Chondrocyte (in vitro differentiated cells): ENCODE measurements around the gene ZSCAN1. TPM values are rescaled to one million over a fixed set of nuclear protein-coding genes. Genes with fewer than 3 reads are reported as not detected.

ENCODE experiments used
- DNase-seq: peaks from one replicate; pipeline ENCODE4 v3.0.0; 2021; ENCODE audit warnings: mixed read lengths, low spot score
- H3K27ac Mint-ChIP-seq: one replicate; pipeline ENCODE4 v1.8.0; 2021; ENCODE audit warnings: mild to moderate bottlenecking, moderate library complexity, mixed read lengths; ENCODE audit not compliant: unreplicated experiment
- H3K27me3 Mint-ChIP-seq: 2 replicates; pipeline ENCODE4 v1.8.0; 2021; ENCODE audit warnings: low read depth, mixed read lengths
- H3K36me3 Mint-ChIP-seq: 2 replicates; pipeline ENCODE4 v1.8.0; 2021; ENCODE audit warnings: low read depth, mixed read lengths
- H3K4me1 Mint-ChIP-seq: 2 replicates; pipeline ENCODE4 v1.8.0; 2021; ENCODE audit warnings: low read depth, mild to moderate bottlenecking, mixed read lengths
- H3K4me3 Mint-ChIP-seq: one replicate; pipeline ENCODE4 v1.8.0; 2021; ENCODE audit warnings: mild to moderate bottlenecking, moderate library complexity, mixed read lengths; ENCODE audit not compliant: unreplicated experiment
- H3K9me3 Mint-ChIP-seq: 2 replicates; pipeline ENCODE4 v1.8.0; 2021; ENCODE audit warnings: low read depth, mixed read lengths
- CTCF ChIP-seq: fragments of 200-600 bp; sonication (generic); IDR thresholded peaks from 2 replicates; pipeline ENCODE4 v1.5.0; 2021; ENCODE audit warnings: antibody characterized with exemption, mild to moderate bottlenecking, moderate library complexity
- total RNA-seq: library from RNA; stranded (reverse); gene quantifications from 3 replicates; pipeline ENCODE4 v1.2.1, GENCODE V29; 2021

ZSCAN1 gene
- total RNA-seq, 1 donor from 2014 or later: 0.37 TPM

GRCh38 chr19:58045411-58046050 lies 11.7 kb downstream of the ZSCAN1 start:
- H3K4me3 Mint-ChIP-seq: no peak overlapping the region
- H3K27ac Mint-ChIP-seq: no peak overlapping the region
- no peak for DNase-seq
- peaks cover 39% of the 10 kb centered on the region for H3K9me3 Mint-ChIP-seq
- H3K4me1 Mint-ChIP-seq: no peaks in the 10 kb centered on the region
- H3K36me3 Mint-ChIP-seq: peaks cover 3% of the 10 kb centered on the region
- no peak for TF ChIP-seq CTCF
- no peaks in the 10 kb centered on the region for H3K27me3 Mint-ChIP-seq

- H3K9me3 Mint-ChIP-seq: peaks cover 44% of the 10 kb centered on the region
- no peak for TF ChIP-seq CTCF
- H3K27ac Mint-ChIP-seq: no peak overlapping the region
- no peak overlapping the region for H3K4me3 Mint-ChIP-seq
- H3K27me3 Mint-ChIP-seq: no peaks in the 10 kb centered on the region
- H3K36me3 Mint-ChIP-seq: peaks cover 3% of the 10 kb centered on the region
- DNase-seq: no peak
- no peaks in the 10 kb centered on the region for H3K4me1 Mint-ChIP-seq
These were observed 13.0 kb downstream of the ZSCAN1 start for GRCh38 chr19:58046856-58047255.

GRCh38 chr19:58047672-58048071 lies 13.8 kb downstream of the ZSCAN1 start:
- Mint-ChIP-seq H3K9me3 (peaks cover 46% of the 10 kb centered on the region), H3K36me3 (peaks cover 3% of the 10 kb centered on the region), H3K4me3 (no peak overlapping the region), H3K4me1 (no peaks in the 10 kb centered on the region), H3K27me3 (no peaks in the 10 kb centered on the region), H3K27ac (no peak overlapping the region)
- DNase-seq: no peak
- TF ChIP-seq CTCF: no peak

GRCh38 chr19:58052256-58052655 lies 18.4 kb downstream of the ZSCAN1 start:
- Mint-ChIP-seq H3K27ac (no peak overlapping the region), H3K4me3 (no peak overlapping the region), H3K36me3 (peaks cover 1% of the 10 kb centered on the region), H3K4me1 (no peaks in the 10 kb centered on the region), H3K27me3 (no peaks in the 10 kb centered on the region), H3K9me3 (peaks cover 43% of the 10 kb centered on the region)
- no peak for TF ChIP-seq CTCF
- no peak for DNase-seq

GRCh38 chr19:58053480-58054156 lies 19.8 kb downstream of the ZSCAN1 start:
- Mint-ChIP-seq H3K27ac (no peak overlapping the region), H3K36me3 (peaks cover 4% of the 10 kb centered on the region), H3K4me3 (no peak overlapping the region), H3K4me1 (peaks cover 1% of the 10 kb centered on the region), H3K27me3 (no peaks in the 10 kb centered on the region), H3K9me3 (peaks cover 42% of the 10 kb centered on the region)
- no peak for TF ChIP-seq CTCF
- DNase-seq: no peak
